Esophagus mucosa (tissue), 1 donor: ENCODE results near the gene PAX6. TPM values are rescaled to one million over a fixed set of nuclear protein-coding genes. Genes with fewer than 3 reads are reported as not detected.
"Not testable (repeated sequence)": the region's sequence is repeated elsewhere in the genome, so short reads cannot be mapped to it uniquely, and the experiment has no call there.

Experiments
- ATAC-seq: fragments of 200-7000 bp; cut with Tn5 transposase; one replicate; pipeline ENCODE4 v1.9.1; 2020
- total RNA-seq: library from RNA; stranded (reverse); gene quantifications from one replicate; pipeline ENCODE4 v1.2.4, GENCODE V29; 2023
- donor health status: DM: yes; HTN: yes; CAD: no.

Gene PAX6
- total RNA-seq, 1 donor from 2014 or later: not detected

DNA sequence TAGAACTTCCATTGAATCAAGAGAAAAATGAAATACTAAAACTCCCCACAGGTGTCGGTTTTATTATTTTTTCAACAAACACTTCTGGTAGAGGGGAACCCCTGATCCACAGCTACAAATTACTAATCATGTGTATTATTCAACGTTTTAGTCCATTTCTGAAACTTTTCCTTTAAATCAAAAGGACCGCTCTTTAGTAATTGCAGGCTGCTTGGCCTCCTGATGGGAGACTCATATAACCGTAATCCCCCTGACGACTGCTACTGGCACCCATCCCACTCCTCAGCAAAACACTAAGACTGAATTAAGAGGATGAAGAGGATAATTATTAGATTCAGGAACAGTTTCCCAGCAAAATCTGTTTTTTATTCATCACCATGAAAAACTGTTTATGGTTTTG lies 46.4 kb downstream of the PAX6 start:
- no peak for ATAC-seq

GRCh38 chr11:31764261-31764660 lies 46.9 kb downstream of the PAX6 start:
- ATAC-seq: no peak

DNA sequence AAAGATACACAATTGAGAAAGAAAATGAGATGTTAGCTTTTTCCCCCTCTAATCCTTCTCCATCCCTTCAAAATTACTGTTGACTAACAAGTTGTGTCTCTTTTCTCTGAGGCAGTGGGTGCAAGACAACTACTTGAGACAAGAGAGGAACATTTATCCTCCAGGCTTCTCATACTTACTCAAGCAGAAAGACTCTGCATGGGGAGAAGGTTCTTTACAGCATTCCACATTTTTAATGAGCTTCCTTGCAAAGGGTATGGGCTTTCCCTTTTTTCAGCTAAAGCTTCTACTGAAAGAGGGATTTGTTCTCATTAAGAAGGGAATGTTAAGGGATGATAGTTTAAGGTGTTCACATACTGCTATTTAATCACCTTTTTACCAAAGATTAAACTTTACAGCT lies 47.8 kb downstream of the PAX6 start:
- no peak for ATAC-seq

DNA sequence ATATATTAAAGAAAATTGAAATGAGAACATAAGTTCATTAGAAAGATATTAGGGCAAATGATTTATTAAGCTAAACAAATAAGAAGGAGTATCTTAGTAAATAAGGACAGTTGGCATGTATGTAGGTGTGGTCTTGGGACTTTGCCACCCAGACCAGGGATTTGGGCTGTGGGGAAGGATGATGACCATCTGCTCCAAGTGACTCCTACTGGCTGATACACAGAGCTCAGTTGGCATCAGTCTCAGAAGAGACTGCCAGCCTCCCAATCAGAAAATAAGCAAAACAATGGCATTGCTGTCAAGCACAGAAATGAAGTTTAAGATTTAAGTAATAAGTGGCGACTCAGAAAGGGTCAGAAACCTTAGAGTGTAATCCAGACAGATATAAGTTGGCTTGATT lies 49.5 kb downstream of the PAX6 start:
- no peak for ATAC-seq

- no peak for ATAC-seq
These were observed 53.8 kb downstream of the PAX6 start for GRCh38 chr11:31757260-31757835.

DNA sequence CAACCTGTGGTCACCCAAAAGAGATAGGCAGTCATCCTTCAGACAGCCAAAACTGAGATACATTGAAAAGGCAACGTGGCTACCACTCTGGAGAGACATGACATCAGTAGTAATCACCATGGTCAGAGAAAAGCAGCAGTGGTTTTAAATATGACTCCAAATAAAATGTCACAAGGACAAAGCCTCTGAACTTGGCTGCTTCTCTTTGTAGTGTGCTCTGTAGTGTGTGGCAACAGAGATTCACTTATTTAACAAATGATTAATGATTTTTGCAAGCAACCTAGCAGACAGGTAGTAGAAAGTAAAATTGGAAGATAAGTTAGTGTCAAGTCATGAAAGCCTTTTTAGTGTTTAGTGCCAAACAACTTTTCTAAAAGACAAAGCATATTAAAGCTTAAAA lies 63.5 kb downstream of the PAX6 start:
- no peak for ATAC-seq

- ATAC-seq: not testable (repeated sequence)
These were observed 70.3 kb downstream of the PAX6 start for GRCh38 chr11:31740731-31741368.

GRCh38 chr11:31740131-31740530 lies 71.0 kb downstream of the PAX6 start:
- ATAC-seq: no peak
